Daoy (cell line): Measurements from ENCODE around the gene CYP2A6. TPM values are rescaled to one million over a fixed set of nuclear protein-coding genes. Genes with fewer than 3 reads are reported as not detected.

Experiments
- DNase-seq: peaks from one replicate; pipeline ENCODE4 v3.0.0-alpha.2; 2015; ENCODE audit warnings: low read depth
- total RNA-seq: library from RNA; depleted of rRNA; stranded (reverse); fragments of >200 nt; shearing (Covaris generic); gene quantifications from 2 replicates; pipeline ENCODE4 v1.2.3, GENCODE V29; 2014; rRNA removed

The CYP2A6 gene
- total RNA-seq, 1 experiment from 2014 or later = not detected

DNA sequence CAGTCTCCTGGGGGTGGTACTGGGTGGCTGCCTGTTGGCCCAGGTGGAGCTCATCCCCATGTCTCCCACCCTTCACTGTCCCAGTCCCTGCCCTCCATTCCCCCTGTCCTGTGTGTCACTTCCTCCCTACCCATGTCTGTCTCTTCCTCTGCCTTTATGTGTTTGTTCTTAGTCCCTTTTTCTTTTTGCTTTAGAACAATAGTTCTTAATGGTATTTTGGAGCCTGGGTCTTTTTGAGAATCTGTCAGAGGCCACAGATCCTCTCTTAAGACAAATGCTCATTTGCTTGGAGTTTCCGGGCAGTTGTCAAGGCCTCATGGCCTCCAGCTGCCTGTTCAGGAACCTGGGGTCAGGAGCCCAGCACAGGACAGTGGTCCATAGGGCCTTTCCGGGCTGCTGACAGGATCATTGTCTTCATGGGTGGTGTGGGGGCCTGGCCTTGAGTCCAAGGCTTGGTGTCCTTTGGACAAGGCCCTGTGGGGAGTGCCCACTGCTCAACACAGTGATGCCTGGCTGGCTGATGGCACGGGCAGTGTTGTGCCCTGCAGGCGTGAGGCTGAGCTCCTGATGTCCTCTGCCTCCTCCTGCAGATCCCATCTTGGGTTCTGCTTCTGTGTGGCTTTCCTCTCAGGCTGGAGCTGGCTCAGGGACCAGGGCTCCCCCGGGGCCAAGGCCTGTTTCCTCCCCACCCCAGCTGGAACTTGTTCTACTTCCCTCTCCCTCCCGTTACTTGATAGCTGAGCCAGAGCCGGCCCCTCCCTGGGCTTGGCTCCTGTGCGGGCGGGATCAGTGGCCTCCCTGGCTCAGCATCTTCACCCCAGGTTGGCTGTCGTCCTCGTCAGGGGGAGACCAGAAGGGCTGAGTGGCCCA, 47.7 kb downstream of the CYP2A6 start:
- DNase-seq = no peak

DNA sequence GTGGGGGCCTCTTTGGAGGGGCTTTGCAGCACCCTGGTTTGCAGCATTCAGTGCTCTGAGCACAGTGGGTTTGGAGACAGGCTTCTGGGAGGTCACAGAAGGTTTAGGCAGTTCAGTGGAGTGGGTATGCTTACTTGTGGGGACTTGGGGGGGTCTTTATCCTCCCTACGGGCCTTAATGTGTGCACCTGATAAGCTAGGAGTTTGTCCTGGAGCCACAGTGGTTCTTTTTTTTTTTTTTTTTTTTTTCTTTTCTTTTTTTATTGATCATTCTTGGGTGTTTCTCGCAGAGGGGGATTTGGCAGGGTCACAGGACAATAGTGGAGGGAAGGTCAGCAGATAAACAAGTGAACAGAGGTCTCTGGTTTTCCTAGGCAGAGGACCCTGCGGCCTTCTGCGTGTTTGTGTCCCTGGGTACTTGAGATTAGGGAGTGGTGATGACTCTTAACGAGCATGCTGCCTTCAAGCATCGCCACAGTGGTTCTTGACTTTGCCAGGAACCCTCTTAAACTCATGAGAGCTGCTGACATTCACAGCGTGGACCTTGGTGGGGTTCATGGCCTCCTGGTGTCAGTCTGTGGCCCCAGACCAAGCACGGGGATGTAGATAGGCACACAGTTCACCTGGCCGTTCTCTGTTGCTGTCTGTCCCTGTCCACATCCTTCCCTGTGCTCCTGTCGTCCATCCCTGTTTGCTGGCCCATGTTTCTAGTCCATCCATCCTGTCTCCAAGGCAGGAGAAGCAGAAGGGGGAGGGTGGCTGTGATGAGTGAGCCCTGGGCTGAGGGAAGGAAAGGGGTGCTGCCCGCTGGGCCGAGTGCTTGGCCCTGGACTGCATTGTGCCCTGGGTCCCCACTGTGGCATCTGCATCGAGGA, 48.6 kb downstream of the CYP2A6 start:
- no peak for DNase-seq

GRCh38 chr19:40800997-40801377, 49.3 kb downstream of the CYP2A6 start:
- DNase-seq = no peak

- no peak for DNase-seq
Measured at GRCh38 chr19:40800339-40800996, 49.8 kb downstream of the CYP2A6 start.

GRCh38 chr19:40799558-40800338, 50.5 kb downstream of the CYP2A6 start:
- DNase-seq = peak; percentile 45

- peak; percentile 100 for DNase-seq
Measured at GRCh38 chr19:40798683-40799557, 51.3 kb downstream of the CYP2A6 start, which contains the start of gene EGLN2. TSS of gene EGLN2 (plus strand) at chr19:40799191. CDS start at chr19:40800573, 1,382 bp downstream.

DNA sequence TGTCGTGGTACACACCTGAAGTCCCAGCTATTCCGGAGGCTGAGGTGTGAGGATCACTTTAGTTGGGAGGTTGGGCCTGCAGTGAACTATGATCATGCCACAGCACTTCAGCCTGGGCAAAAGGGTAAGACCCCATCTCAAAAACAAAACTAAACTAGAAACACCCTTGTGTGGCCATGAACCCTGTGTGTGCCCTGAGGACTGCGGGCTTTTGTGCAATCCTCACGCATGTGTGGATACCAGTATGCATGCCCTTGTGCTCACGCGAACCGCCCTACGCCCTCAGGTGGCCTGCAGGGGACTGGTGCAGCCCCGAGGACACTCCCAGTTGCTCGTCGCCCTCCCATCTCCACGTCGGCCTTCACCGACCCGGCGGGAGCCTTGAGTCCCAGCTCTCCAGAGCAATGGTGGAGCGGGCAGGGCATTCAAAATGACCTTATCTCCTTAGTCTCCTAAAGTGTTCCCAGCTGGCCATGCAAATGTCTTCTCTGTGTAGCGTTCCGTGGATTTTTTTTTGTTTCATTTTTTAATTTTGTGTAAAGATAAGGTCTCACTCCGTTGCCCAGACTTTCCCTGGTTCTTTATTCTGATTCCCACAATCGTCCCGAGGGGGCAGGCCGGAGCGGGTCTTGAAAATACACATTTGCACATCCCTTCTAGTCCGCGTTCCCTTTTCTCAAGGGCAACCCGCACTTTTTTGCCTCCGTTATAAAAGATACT, 52.1 kb downstream of the CYP2A6 start:
- peak; percentile 64 for DNase-seq

DNA sequence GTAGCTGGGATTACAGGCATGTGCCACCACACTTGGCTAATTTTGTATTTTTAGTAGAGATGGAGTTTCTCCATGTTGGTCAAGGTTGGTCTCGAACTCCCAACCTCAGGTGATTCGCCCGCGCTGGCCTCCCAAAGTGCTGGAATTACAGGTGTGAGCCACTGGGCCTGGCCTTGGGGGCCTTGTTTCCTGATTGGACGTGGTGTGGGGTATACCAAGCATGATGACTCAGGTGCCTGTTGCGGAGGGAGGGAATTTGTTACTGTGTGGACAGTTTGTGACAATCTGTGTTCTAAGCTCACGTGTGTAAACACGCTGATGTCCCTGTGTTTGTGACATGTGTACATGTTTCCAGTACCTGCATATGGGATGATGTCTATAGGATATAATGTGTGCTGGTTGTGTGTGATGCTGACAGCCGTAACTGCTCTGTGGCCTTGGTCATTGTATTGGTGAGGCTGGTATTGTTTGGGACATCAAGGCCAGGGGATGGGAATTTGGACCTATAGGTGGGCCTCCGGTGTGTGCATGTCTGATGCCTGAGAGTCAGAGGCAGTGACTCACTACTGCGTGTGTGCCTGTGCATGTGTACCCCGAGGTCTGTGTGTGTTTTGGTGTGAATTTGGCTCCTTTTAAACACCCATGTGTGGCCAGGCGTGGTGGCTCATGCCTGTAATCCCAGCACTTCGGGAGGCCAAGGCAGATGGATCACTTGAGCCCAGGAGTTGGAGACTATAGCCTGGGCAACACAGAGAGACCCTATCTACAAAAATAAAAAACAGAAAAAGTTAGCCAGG, 52.9 kb downstream of the CYP2A6 start:
- DNase-seq = no peak

Other genes starting within 250 kb of the CYP2A6 start
- 16.4 and 26.0 TPM in 2 replicates for gene LTBP4, start 249.1 kb downstream of the CYP2A6 start, total RNA-seq
- gene NUMBL, start 159.8 kb downstream of the CYP2A6 start, total RNA-seq = 16.4 and 22.7 TPM in 2 replicates
- gene COQ8B, start 133.6 kb downstream of the CYP2A6 start, total RNA-seq = 20.0 and 31.0 TPM in 2 replicates
- gene ITPKC, start 133.3 kb downstream of the CYP2A6 start, total RNA-seq = 4.9 and 5.3 TPM in 2 replicates
- gene ACTMAP, start 100.0 kb downstream of the CYP2A6 start, total RNA-seq = 0.51 TPM in 1 of 2 replicates, not detected in the other
- gene SNRPA, start 99.2 kb downstream of the CYP2A6 start, total RNA-seq = 64.1 and 71.0 TPM in 2 replicates
- not detected in 2 replicates for gene MIA, start 74.9 kb downstream of the CYP2A6 start, total RNA-seq
- 32.4 and 34.4 TPM in 2 replicates for gene RAB4B, start 72.2 kb downstream of the CYP2A6 start, total RNA-seq
- 46.0 and 54.7 TPM in 2 replicates for gene EGLN2, start 51.3 kb downstream of the CYP2A6 start, total RNA-seq
- not detected in 2 replicates for gene CYP2A7, start 31.8 kb upstream of the CYP2A6 start, total RNA-seq
- not detected in 2 replicates for gene CYP2B6, start 140.8 kb upstream of the CYP2A6 start, total RNA-seq
- not detected in 2 replicates for gene CYP2A13, start 238.0 kb upstream of the CYP2A6 start, total RNA-seq